Esophagus (tissue), 2 donors: ENCODE measurements around the gene CALML5. TPM values are rescaled to one million over a fixed set of nuclear protein-coding genes. Genes with fewer than 3 reads are reported as not detected.

ENCODE experiments used
- H3K27ac ChIP-seq, 2 donors: one replicate each; pipeline ENCODE4 v1.5.1; 2013; ENCODE audit warnings: low read depth in 2 of 2, mild to moderate bottlenecking in 2 of 2, inconsistent platforms in 1 of 2, low read length in 1 of 2, moderate library complexity in 1 of 2
- H3K27me3 ChIP-seq, 2 donors: one replicate each; pipeline ENCODE4 v1.6.1; 2013; ENCODE audit warnings: low read length in 2 of 2, control low read depth in 1 of 2, mild to moderate bottlenecking in 1 of 2; ENCODE audit not compliant: insufficient read depth in 2 of 2, control insufficient read depth in 1 of 2
- H3K36me3 ChIP-seq, 2 donors: one replicate each; pipeline ENCODE4 v1.6.1; 2013; ENCODE audit warnings: low read length in 1 of 2; ENCODE audit not compliant: control insufficient read depth in 2 of 2, insufficient read depth in 2 of 2
- H3K4me1 ChIP-seq, 2 donors: one replicate each; pipeline ENCODE4 v1.6.1; 2013; ENCODE audit warnings: low read length in 1 of 2; ENCODE audit not compliant: control insufficient read depth in 2 of 2, insufficient read depth in 2 of 2
- H3K4me3 ChIP-seq, 2 donors: one replicate each; pipeline ENCODE4 v1.5.1; 2013; ENCODE audit warnings: low read length in 2 of 2, mild to moderate bottlenecking in 2 of 2, low read depth in 1 of 2, moderate library complexity in 1 of 2
- H3K9me3 ChIP-seq, 2 donors: one replicate each; pipeline ENCODE4 v1.6.1; 2013; ENCODE audit warnings: mild to moderate bottlenecking in 2 of 2, low read depth in 1 of 2, low read length in 1 of 2, moderate library complexity in 1 of 2; ENCODE audit not compliant: control insufficient read depth in 2 of 2, insufficient read depth in 1 of 2
- WGBS, 2 donors: extraction: QIAGEN DNeasy Blood & Tissue Kit; methylation state at CpG; one replicate each; pipeline ENCODE4 v1.1.7; 2013; 5-methylcytosine and 5-hydroxymethylcytosine counted together
- polyA plus RNA-seq, 2 donors: library from polyadenylated mRNA; stranded (reverse); fragments of 200-250 nt; gene quantifications; one replicate each; pipeline ENCODE4 v1.2.3, GENCODE V29; 2013
- donor health status: healthy with polysubstance abuse.
- donor health status: Bipolar disorder and iron deficiency.

CALML5 gene
- polyA plus RNA-seq, 2 donors = 75.9 to 185 TPM

GRCh38 chr10:5528989-5529701, 29.8 kb upstream of the CALML5 start:
- no peaks in the 10 kb centered on the region for H3K9me3 ChIP-seq
- no peaks in the 10 kb centered on the region for H3K27me3 ChIP-seq
- H3K4me3 ChIP-seq = no peak overlapping the region
- WGBS, 2 donors = 81 to 84% methylated on average over 11 of the region's 11 CpGs
- peaks cover 11 to 41% of the 10 kb centered on the region in 2 donors for H3K4me1 ChIP-seq
- peak overlapping the region; percentile 68 to 90 for H3K27ac ChIP-seq
- peaks cover 0 to 2% of the 10 kb centered on the region in 2 donors for H3K36me3 ChIP-seq

GRCh38 chr10:5527332-5528200, 28.2 kb upstream of the CALML5 start:
- Histone ChIP-seq H3K4me1 (peaks cover 10 to 40% of the 10 kb centered on the region in 2 donors), H3K4me3 (no peak overlapping the region), H3K36me3 (no peaks in the 10 kb centered on the region), H3K27me3 (no peaks in the 10 kb centered on the region), H3K27ac (peak overlapping the region; percentile 87 to 94), H3K9me3 (no peaks in the 10 kb centered on the region)
- 56 to 65% methylated on average over 10 of the region's 10 CpGs for WGBS, 2 donors

- Histone ChIP-seq H3K27me3 (no peaks in the 10 kb centered on the region), H3K9me3 (no peaks in the 10 kb centered on the region), H3K27ac (peak overlapping the region; percentile 87 to 94), H3K4me3 (peak overlapping the region; percentile 46 to 72), H3K4me1 (peaks cover 6 to 36% of the 10 kb centered on the region in 2 donors), H3K36me3 (no peaks in the 10 kb centered on the region)
- WGBS, 2 donors = 62 to 88% methylated on average over 8 of the region's 8 CpGs
Measured at GRCh38 chr10:5526691-5527331, 27.4 kb upstream of the CALML5 start.

- WGBS, 2 donors = 55 to 62% methylated on average over 31 to 34 of the region's 34 CpGs
- Histone ChIP-seq H3K27ac (peak overlapping the region; percentile 87 to 94), H3K4me3 (peak overlapping the region; percentile 59 to 72), H3K9me3 (no peaks in the 10 kb centered on the region), H3K4me1 (peaks cover 3 to 25% of the 10 kb centered on the region in 2 donors), H3K36me3 (no peaks in the 10 kb centered on the region), H3K27me3 (no peaks in the 10 kb centered on the region)
Measured at GRCh38 chr10:5525561-5526341, 26.4 kb upstream of the CALML5 start.

GRCh38 chr10:5524641-5525560, 25.5 kb upstream of the CALML5 start, which contains the start of gene CALML3:
Gene CALML3, plus strand, starts transcription at chr10:5524961. Its CDS starts 125 bp downstream, at chr10:5525086.
- Histone ChIP-seq H3K27ac (peak within 1 kb of the TSS; percentile 87 to 94), H3K4me1 (peaks cover 3 to 19% of the 10 kb centered on the region in 2 donors), H3K9me3 (no peaks in the 10 kb centered on the region), H3K36me3 (no peaks in the 10 kb centered on the region), H3K27me3 (no peaks in the 10 kb centered on the region), H3K4me3 (peak within 1 kb of the TSS; percentile 59 to 72)
- WGBS, 2 donors = 59 to 76% methylated on average over 55 to 64 of the region's 64 CpGs

GRCh38 chr10:5523796-5524574, 24.6 kb upstream of the CALML5 start:
- Histone ChIP-seq H3K4me1 (peaks cover 3 to 14% of the 10 kb centered on the region in 2 donors), H3K4me3 (peak overlapping the region; percentile 59 to 72), H3K27ac (peak overlapping the region; percentile 87 to 94), H3K36me3 (no peaks in the 10 kb centered on the region), H3K9me3 (no peaks in the 10 kb centered on the region), H3K27me3 (no peaks in the 10 kb centered on the region)
- WGBS, 2 donors = 81 to 84% methylated on average over 11 of the region's 11 CpGs

- Histone ChIP-seq H3K27ac (no peak overlapping the region), H3K27me3 (no peaks in the 10 kb centered on the region), H3K36me3 (no peaks in the 10 kb centered on the region), H3K4me3 (no peak overlapping the region), H3K4me1 (peaks cover 3 to 12% of the 10 kb centered on the region in 2 donors), H3K9me3 (no peaks in the 10 kb centered on the region)
- 76 to 82% methylated on average over 7 of the region's 7 CpGs for WGBS, 2 donors
Measured at GRCh38 chr10:5522913-5523560, 23.7 kb upstream of the CALML5 start.
